ENCODE measurements around the gene PPHLN1. TPM values are rescaled to one million over a fixed set of nuclear protein-coding genes. Genes with fewer than 3 reads are reported as not detected.

Gene PPHLN1
- total RNA-seq, 1 experiment from 2014 or later: 87.6 TPM

DNA sequence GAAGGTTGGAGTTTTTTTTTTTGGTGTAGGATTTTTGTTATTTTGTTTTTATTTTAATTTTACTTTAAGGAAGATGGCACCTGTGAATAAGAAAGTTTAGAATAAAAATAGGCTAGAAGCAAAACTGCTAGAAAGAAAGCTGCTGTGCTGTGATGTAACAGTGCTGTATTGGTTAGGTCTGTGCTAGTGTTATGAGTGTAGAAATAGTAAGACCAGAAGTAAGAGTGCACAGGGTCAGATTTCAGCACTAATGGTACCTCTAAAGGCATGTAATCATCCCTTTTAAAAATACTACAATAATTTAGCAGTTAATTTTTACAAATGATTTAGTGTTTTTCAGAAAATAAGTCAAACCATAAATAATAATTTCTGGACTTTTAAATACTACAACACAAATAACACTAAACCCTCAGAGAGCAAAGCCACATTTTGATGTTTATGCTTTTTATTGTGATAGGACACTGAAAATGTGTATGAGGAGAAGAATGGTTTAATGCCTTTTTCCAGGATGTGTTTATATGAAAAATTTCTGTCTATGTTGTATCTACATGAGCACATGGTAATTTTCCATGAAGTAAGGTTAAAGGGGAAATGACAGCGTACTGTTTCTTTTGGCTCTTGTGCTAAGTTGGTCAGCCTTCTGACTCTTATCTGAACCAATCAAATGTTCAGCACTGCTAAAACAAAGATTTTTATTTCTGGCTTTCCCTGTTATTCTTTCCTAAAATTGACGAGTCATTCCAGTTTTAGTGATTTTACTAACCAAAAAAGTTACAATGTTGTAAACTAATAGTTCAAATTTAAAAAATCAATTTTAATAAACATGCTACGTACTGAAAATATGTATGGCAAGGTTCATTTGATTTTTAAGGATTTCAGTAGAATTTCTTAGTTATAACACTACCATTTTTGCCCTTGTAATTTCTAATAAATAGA lies 96.1 kb downstream of the PPHLN1 start:
- no TSS peak for BruUV-seq (replicated peaks)
- no peaks in the 10 kb centered on the region for H3K27me3 ChIP-seq (replicated peaks; ENCODE audit: control insufficient read depth, insufficient read depth, low read length)
- Mint-ChIP-seq H3K27ac (ENCODE audit: unreplicated experiment) (no peak overlapping the region), H3K9me3 (ENCODE audit: unreplicated experiment) (no peaks in the 10 kb centered on the region), H3K4me1 (ENCODE audit: low read depth, unreplicated experiment) (peaks cover 10% of the 10 kb centered on the region), H3K27me3 (ENCODE audit: insufficient read depth, unreplicated experiment) (no peaks in the 10 kb centered on the region), H3K36me3 (ENCODE audit: insufficient read depth, unreplicated experiment) (peaks cover 12% of the 10 kb centered on the region), H3K4me3 (ENCODE audit: unreplicated experiment) (no peak overlapping the region)
- CTCF ChIA-PET: no interaction called here
- DNase-seq: no peak
- no peak for TF ChIP-seq CTCF (IDR thresholded peaks at IDR 0.05; ENCODE audit: insufficient read depth in 1 of 2, low read depth in 1 of 2, low read length in 1 of 2, severe bottlenecking in 1 of 2, unreplicated experiment in 1 of 2)
- no peak overlapping the region for H3K4me3 ChIP-seq (ENCODE audit: low read depth, low read length)
- intact Hi-C loops (cut with micrococcal nuclease; ENCODE audit: unreplicated experiment): no loop called here
- H3K9me3 ChIP-seq: no peaks in the 10 kb centered on the region; the same call in 1 of the 2 replicates
- no peaks in the 10 kb centered on the region for H3K36me3 ChIP-seq (ENCODE audit: control insufficient read depth, insufficient read depth, low read length)
- POLR2A ChIA-PET: no interaction called here
- H3K4me1 ChIP-seq: no peaks in the 10 kb centered on the region

DNA sequence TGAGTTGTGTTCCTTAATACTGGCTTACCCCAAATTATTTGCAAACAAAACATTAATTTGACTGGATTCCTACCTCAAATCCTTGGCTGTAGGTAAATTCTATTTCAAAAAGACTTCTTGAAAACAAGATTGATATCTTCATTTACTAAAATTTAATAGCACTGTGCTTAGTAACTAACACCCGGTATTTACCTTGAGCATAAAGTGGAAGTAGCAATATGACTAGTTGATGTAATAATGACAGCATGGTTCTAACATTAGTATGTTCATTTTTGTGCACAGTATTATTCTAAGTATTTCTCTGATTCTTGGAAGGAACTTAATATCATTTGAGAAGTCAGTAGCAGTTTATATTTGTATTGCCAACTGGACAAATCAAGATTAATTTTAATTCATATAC lies 96.8 kb downstream of the PPHLN1 start:
- TF ChIP-seq CTCF (IDR thresholded peaks at IDR 0.05; ENCODE audit: insufficient read depth in 1 of 2, low read depth in 1 of 2, low read length in 1 of 2, severe bottlenecking in 1 of 2, unreplicated experiment in 1 of 2): no peak
- H3K27me3 Mint-ChIP-seq (ENCODE audit: insufficient read depth, unreplicated experiment): no peaks in the 10 kb centered on the region
- intact Hi-C loops (cut with micrococcal nuclease; ENCODE audit: unreplicated experiment): no loop called here
- H3K4me3 Mint-ChIP-seq (ENCODE audit: unreplicated experiment): no peak overlapping the region
- no peak overlapping the region for H3K4me3 ChIP-seq (ENCODE audit: low read depth, low read length)
- H3K4me1 Mint-ChIP-seq (ENCODE audit: low read depth, unreplicated experiment): peaks cover 6% of the 10 kb centered on the region
- DNase-seq: no peak
- H3K27ac Mint-ChIP-seq (ENCODE audit: unreplicated experiment): no peak overlapping the region
- no peaks in the 10 kb centered on the region for H3K4me1 ChIP-seq
- no peaks in the 10 kb centered on the region; the same call in 1 of the 2 replicates for H3K9me3 ChIP-seq
- no peaks in the 10 kb centered on the region for H3K9me3 Mint-ChIP-seq (ENCODE audit: unreplicated experiment)
- no peaks in the 10 kb centered on the region for H3K36me3 ChIP-seq (ENCODE audit: control insufficient read depth, insufficient read depth, low read length)
- H3K36me3 Mint-ChIP-seq (ENCODE audit: insufficient read depth, unreplicated experiment): peaks cover 19% of the 10 kb centered on the region
- ChIA-PET CTCF (no interaction called here), POLR2A (interaction anchor here (0.8 kb wide), 1 partner anchor 399 kb away, joined by 3 read pairs; no protein-coding TSS in a partner anchor)
- H3K27me3 ChIP-seq (replicated peaks; ENCODE audit: control insufficient read depth, insufficient read depth, low read length): no peaks in the 10 kb centered on the region
- no TSS peak for BruUV-seq (replicated peaks)

DNA sequence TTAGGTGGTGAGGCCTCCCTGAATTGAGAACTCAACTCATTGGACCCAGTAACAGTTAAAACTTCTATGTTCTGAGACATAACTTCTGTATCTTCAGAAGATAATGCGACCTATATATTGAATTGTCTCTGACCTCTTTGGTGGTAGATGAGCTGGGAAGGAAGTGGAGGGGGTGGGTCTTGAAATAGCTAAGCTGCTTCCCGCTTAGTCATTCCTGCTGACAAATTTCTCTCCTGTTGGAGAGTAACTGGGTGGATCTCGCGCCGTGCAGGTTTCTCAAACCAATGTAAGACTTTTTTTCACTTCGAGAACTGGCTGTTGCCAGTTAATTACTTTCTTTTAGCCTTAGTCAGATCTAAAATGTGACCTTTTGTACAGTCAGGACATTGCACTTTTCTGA lies 100.8 kb downstream of the PPHLN1 start:
- DNase-seq: no peak
- POLR2A ChIA-PET: no interaction called here
- H3K27me3 Mint-ChIP-seq (ENCODE audit: insufficient read depth, unreplicated experiment): no peaks in the 10 kb centered on the region
- CTCF ChIA-PET: no interaction called here
- Histone ChIP-seq H3K9me3 (no peaks in the 10 kb centered on the region; the same call in 1 of the 2 replicates), H3K27me3 (replicated peaks; ENCODE audit: control insufficient read depth, insufficient read depth, low read length) (no peaks in the 10 kb centered on the region), H3K4me3 (ENCODE audit: low read depth, low read length) (no peak overlapping the region), H3K36me3 (ENCODE audit: control insufficient read depth, insufficient read depth, low read length) (no peaks in the 10 kb centered on the region), H3K4me1 (no peaks in the 10 kb centered on the region)
- H3K4me1 Mint-ChIP-seq (ENCODE audit: low read depth, unreplicated experiment): peaks cover 6% of the 10 kb centered on the region
- H3K27ac Mint-ChIP-seq (ENCODE audit: unreplicated experiment): no peak overlapping the region
- no peaks in the 10 kb centered on the region for H3K9me3 Mint-ChIP-seq (ENCODE audit: unreplicated experiment)
- H3K36me3 Mint-ChIP-seq (ENCODE audit: insufficient read depth, unreplicated experiment): peaks cover 37% of the 10 kb centered on the region
- no peak for TF ChIP-seq CTCF (IDR thresholded peaks at IDR 0.05; ENCODE audit: insufficient read depth in 1 of 2, low read depth in 1 of 2, low read length in 1 of 2, severe bottlenecking in 1 of 2, unreplicated experiment in 1 of 2)
- H3K4me3 Mint-ChIP-seq (ENCODE audit: unreplicated experiment): no peak overlapping the region
- intact Hi-C loops (cut with micrococcal nuclease; ENCODE audit: unreplicated experiment): no loop called here
- no TSS peak for BruUV-seq (replicated peaks)
